ENCODE measurements around the gene NBL1.

DNA sequence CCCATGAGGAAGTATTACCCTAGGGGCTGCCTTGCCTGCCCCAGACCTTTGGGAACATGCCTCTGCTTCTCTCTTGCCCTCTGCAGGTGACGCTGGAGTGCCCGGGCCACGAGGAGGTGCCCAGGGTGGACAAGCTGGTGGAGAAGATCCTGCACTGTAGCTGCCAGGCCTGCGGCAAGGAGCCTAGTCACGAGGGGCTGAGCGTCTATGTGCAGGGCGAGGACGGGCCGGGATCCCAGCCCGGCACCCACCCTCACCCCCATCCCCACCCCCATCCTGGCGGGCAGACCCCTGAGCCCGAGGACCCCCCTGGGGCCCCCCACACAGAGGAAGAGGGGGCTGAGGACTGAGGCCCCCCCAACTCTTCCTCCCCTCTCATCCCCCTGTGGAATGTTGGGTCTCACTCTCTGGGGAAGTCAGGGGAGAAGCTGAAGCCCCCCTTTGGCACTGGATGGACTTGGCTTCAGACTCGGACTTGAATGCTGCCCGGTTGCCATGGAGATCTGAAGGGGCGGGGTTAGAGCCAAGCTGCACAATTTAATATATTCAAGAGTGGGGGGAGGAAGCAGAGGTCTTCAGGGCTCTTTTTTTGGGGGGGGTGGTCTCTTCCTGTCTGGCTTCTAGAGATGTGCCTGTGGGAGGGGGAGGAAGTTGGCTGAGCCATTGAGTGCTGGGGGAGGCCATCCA lies 12.8 kb downstream of the NBL1 start:
- TF ChIP-seq, protein P1, sequence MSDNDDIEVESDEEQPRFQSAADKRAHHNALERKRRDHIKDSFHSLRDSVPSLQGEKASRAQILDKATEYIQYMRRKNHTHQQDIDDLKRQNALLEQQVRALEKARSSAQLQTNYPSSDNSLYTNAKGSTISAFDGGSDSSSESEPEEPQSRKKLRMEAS (IDR thresholded peaks at IDR 0.05; ENCODE audit: low read depth, low read length): no peak
- TF ChIP-seq, protein P2, sequence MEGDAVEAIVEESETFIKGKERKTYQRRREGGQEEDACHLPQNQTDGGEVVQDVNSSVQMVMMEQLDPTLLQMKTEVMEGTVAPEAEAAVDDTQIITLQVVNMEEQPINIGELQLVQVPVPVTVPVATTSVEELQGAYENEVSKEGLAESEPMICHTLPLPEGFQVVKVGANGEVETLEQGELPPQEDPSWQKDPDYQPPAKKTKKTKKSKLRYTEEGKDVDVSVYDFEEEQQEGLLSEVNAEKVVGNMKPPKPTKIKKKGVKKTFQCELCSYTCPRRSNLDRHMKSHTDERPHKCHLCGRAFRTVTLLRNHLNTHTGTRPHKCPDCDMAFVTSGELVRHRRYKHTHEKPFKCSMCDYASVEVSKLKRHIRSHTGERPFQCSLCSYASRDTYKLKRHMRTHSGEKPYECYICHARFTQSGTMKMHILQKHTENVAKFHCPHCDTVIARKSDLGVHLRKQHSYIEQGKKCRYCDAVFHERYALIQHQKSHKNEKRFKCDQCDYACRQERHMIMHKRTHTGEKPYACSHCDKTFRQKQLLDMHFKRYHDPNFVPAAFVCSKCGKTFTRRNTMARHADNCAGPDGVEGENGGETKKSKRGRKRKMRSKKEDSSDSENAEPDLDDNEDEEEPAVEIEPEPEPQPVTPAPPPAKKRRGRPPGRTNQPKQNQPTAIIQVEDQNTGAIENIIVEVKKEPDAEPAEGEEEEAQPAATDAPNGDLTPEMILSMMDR (IDR thresholded peaks at IDR 0.05; ENCODE audit: low read depth, low read length): no peak
- no peak for TF ChIP-seq POLR2A (IDR thresholded peaks at IDR 0.05; ENCODE audit: extremely low read depth, insufficient read length)

Measured in NB4 (cell line).